IMR-90 (cell line): Measurements from ENCODE around the gene ARHGAP12. TPM values are rescaled to one million over a fixed set of nuclear protein-coding genes. Genes with fewer than 3 reads are reported as not detected.

Source experiments
- ATAC-seq: fragments of 200-7000 bp; cut with Tn5 transposase; 2 replicates; pipeline ENCODE4 v1.9.1; 2020; ENCODE audit warnings: low read depth, mild to moderate bottlenecking, moderate library complexity
- BruUV-seq: library from RNA; stranded (reverse); fragments of 400-500 nt; replicated peaks from 2 replicates; lab custom pipeline; 2021; lab: Mats Ljungman, UMichigan
- CTCF ChIA-PET: fragments of 300-600 bp; formaldehyde crosslinking; extraction: SDS; loops from one replicate; lab custom pipeline; 2021; ENCODE audit warnings: antibody characterized with exemption; lab: Yijun Ruan, JAX
- POLR2A ChIA-PET: fragments of 300-600 bp; sonication (Branson Sonifier 250); formaldehyde crosslinking; loops from one replicate; lab custom pipeline; 2022; ENCODE audit warnings: antibody characterized with exemption; ENCODE audit not compliant: unreplicated experiment; lab: Charles Lee
- DNase-seq: peaks from one replicate; pipeline ENCODE4 v3.0.0; 2013
- H2AFZ ChIP-seq: replicated peaks from 2 replicates; pipeline ENCODE3; 2013; ENCODE audit warnings: low read length, mild to moderate bottlenecking; ENCODE audit not compliant: poor library complexity
- H2AK5ac ChIP-seq: 2 replicates; pipeline ENCODE4 v1.6.1; 2013; ENCODE audit warnings: low read depth, low read length, inconsistent platforms
- H2AK9ac ChIP-seq: replicated peaks from 2 replicates; pipeline ENCODE3; 2013; ENCODE audit warnings: mild to moderate bottlenecking, low read depth, low read length, moderate library complexity; ENCODE audit not compliant: poor library complexity
- H2BK120ac ChIP-seq: 2 replicates; pipeline ENCODE4 v1.6.1; 2013; ENCODE audit warnings: low read depth, low read length, inconsistent platforms
- H2BK15ac ChIP-seq: 3 replicates; pipeline ENCODE4 v1.6.1; 2013; ENCODE audit warnings: low read depth, low read length, inconsistent platforms
- H2BK20ac ChIP-seq: 2 replicates; pipeline ENCODE4 v1.6.1; 2013; ENCODE audit warnings: low read depth, mild to moderate bottlenecking, inconsistent platforms, low read length, moderate library complexity
- H2BK5ac ChIP-seq: 2 replicates; pipeline ENCODE4 v1.6.1; 2013; ENCODE audit warnings: mild to moderate bottlenecking, low read depth, low read length, inconsistent platforms; ENCODE audit not compliant: poor library complexity, severe bottlenecking
- H3K14ac ChIP-seq: replicated peaks from 2 replicates; pipeline ENCODE4 v1.6.1; 2013; ENCODE audit warnings: low read depth, low read length, inconsistent platforms
- H3K18ac ChIP-seq: 2 replicates; pipeline ENCODE4 v1.6.1; 2013; ENCODE audit warnings: low read depth, low read length, control low read depth
- H3K23ac ChIP-seq: 2 replicates; pipeline ENCODE4 v1.6.1; 2013; ENCODE audit warnings: low read depth, low read length, inconsistent platforms
- H3K27ac ChIP-seq: 2 replicates; pipeline ENCODE4 v1.5.1; 2013; ENCODE audit warnings: mild to moderate bottlenecking, control low read depth, low read length; ENCODE audit not compliant: insufficient read depth
- H3K27me3 ChIP-seq: 2 replicates; pipeline ENCODE4 v1.6.1; 2013; ENCODE audit warnings: low read length; ENCODE audit not compliant: control insufficient read depth, insufficient read depth
- H3K36me3 ChIP-seq: 2 replicates; pipeline ENCODE4 v1.6.1; 2013; ENCODE audit warnings: low read length, mixed read lengths; ENCODE audit not compliant: control insufficient read depth, insufficient read depth
- H3K4ac ChIP-seq: 2 replicates; pipeline ENCODE4 v1.6.1; 2013; ENCODE audit warnings: low read depth, low read length, inconsistent platforms
- H3K4me1 ChIP-seq: 2 replicates; pipeline ENCODE4 v1.6.1; 2013; ENCODE audit warnings: low read length, mixed read lengths; ENCODE audit not compliant: control insufficient read depth, insufficient read depth
- H3K4me2 ChIP-seq: 2 replicates; pipeline ENCODE4 v1.6.1; 2013; ENCODE audit warnings: low read depth, mild to moderate bottlenecking, control low read depth, low read length, moderate library complexity
- H3K4me3 ChIP-seq: 2 replicates; pipeline ENCODE4 v1.5.1; 2013; ENCODE audit warnings: low read depth, mild to moderate bottlenecking, control low read depth, low read length, moderate library complexity; ENCODE audit not compliant: insufficient read depth
- H3K56ac ChIP-seq: 2 replicates; pipeline ENCODE4 v1.6.1; 2013; ENCODE audit warnings: low read length, inconsistent platforms; ENCODE audit not compliant: insufficient read depth; ENCODE audit errors: extremely low read depth
- H3K79me1 ChIP-seq, 2 experiments: 2 replicates each; pipeline ENCODE4 v1.6.1; 2013; ENCODE audit warnings: low read length in 2 of 2, inconsistent platforms in 1 of 2, low read depth in 1 of 2
- H3K9ac ChIP-seq: 2 replicates; pipeline ENCODE4 v1.6.1; 2013; ENCODE audit warnings: low read depth, low read length, control low read depth
- H3K9me1 ChIP-seq: 2 replicates; pipeline ENCODE4 v1.6.1; 2013; ENCODE audit warnings: low read length, inconsistent platforms; ENCODE audit not compliant: insufficient read depth
- H3K9me3 ChIP-seq: 2 replicates; pipeline ENCODE4 v1.6.1; 2013; ENCODE audit warnings: low read length; ENCODE audit not compliant: control insufficient read depth, insufficient read depth
- H4K20me1 ChIP-seq: 2 replicates; pipeline ENCODE4 v1.6.1; 2013; ENCODE audit warnings: low read length, inconsistent platforms; ENCODE audit not compliant: insufficient read depth
- H4K5ac ChIP-seq: 2 replicates; pipeline ENCODE4 v1.6.1; 2013; ENCODE audit warnings: mild to moderate bottlenecking, low read depth, low read length, control low read depth
- H4K8ac ChIP-seq, 2 experiments: 2 replicates each; pipeline ENCODE4 v1.6.1; 2013; ENCODE audit warnings: low read depth in 2 of 2, low read length in 2 of 2, control low read depth in 1 of 2, inconsistent platforms in 1 of 2
- H4K91ac ChIP-seq: 2 replicates; pipeline ENCODE4 v1.6.1; 2013; ENCODE audit warnings: low read depth, low read length, inconsistent platforms; ENCODE audit not compliant: insufficient read depth
- BHLHE40 ChIP-seq: fragments of 150-350 bp; IDR thresholded peaks from 2 replicates; pipeline ENCODE4 v1.6.1; 2016; ENCODE audit warnings: mild to moderate bottlenecking, low read depth, low read length
- CEBPB ChIP-seq: IDR thresholded peaks from 2 replicates; pipeline ENCODE4 v1.6.1; 2012; ENCODE audit warnings: low read depth, low read length, improper control_type of control experiment
- CHD1 ChIP-seq: IDR thresholded peaks from 2 replicates; pipeline ENCODE4 v1.6.1; 2012; ENCODE audit warnings: low read depth, low read length, improper control_type of control experiment
- CTCF ChIP-seq: conservative IDR thresholded peaks from 2 replicates; pipeline ENCODE4 v1.5.1; 2012; ENCODE audit warnings: mild to moderate bottlenecking, low read depth, low read length, improper control_type of control experiment
- ELK1 ChIP-seq: fragments of 150-350 bp; IDR thresholded peaks from 2 replicates; pipeline ENCODE4 v1.6.1; 2016; ENCODE audit warnings: low read depth, mild to moderate bottlenecking, low read length, moderate library complexity, borderline replicate concordance
- FOS ChIP-seq: fragments of 150-350 bp; IDR thresholded peaks from 2 replicates; pipeline ENCODE4 v1.6.1; 2016; ENCODE audit warnings: low read depth, low read length
- MAZ ChIP-seq: IDR thresholded peaks from 2 replicates; pipeline ENCODE4 v1.6.1; 2012; ENCODE audit warnings: low read depth, mild to moderate bottlenecking, low read length, improper control_type of control experiment, moderate library complexity, borderline replicate concordance
- NFE2L2 ChIP-seq: fragments of 150-350 bp; IDR thresholded peaks from 2 replicates; pipeline ENCODE4 v1.6.1; 2016; ENCODE audit warnings: low read depth, mild to moderate bottlenecking, low read length
- RAD21 ChIP-seq: IDR thresholded peaks from 2 replicates; pipeline ENCODE4 v1.6.1; 2012; ENCODE audit warnings: low read length, improper control_type of control experiment
- RCOR1 ChIP-seq: IDR thresholded peaks from 2 replicates; pipeline ENCODE4 v1.6.1; 2012; ENCODE audit warnings: mild to moderate bottlenecking, low read length, improper control_type of control experiment; ENCODE audit not compliant: insufficient replicate concordance
- WGBS, 2 experiments: methylation state at CpG; one replicate each; pipeline versions ENCODE4 v1.1.5 to v1.1.7; 2013; ENCODE audit warnings: missing lambda C conversion rate in 2 of 2; ENCODE audit not compliant: insufficient read length in 1 of 2; ENCODE audit errors: extremely low coverage in 2 of 2; 5-methylcytosine and 5-hydroxymethylcytosine counted together
- dilution Hi-C: fragments of 300-500 bp; cut with HindIII; formaldehyde crosslinking; loops from one replicate; pipeline ENCODE4 v1.14.3; 2018; ENCODE audit warnings: low sequenced_read_pairs; ENCODE audit not compliant: unreplicated experiment
- in situ Hi-C: fragments of 300-500 bp; cut with MboI; formaldehyde crosslinking; loops from 3 replicates; pipeline ENCODE4 v1.14.3; 2019; ENCODE audit warnings: low sequenced_read_pairs, inconsistent platforms, mixed read lengths
- intact Hi-C: fragments of 100-400 bp; cut with micrococcal nuclease; formaldehyde crosslinking; loops from 2 replicates; pipeline ENCODE4 v1.10.0; 2022
- polyA plus RNA-seq, 3 experiments: library from polyadenylated mRNA; depleted of rRNA; stranded (reverse); fragments of >200 nt; gene quantifications; 2 replicates each; pipeline ENCODE4 v1.2.3, GENCODE V29; 2012; ENCODE audit warnings: low replicate concordance in 1 of 3
- total RNA-seq: library from RNA; depleted of rRNA; stranded (reverse); fragments of >200 nt; gene quantifications from 2 replicates; pipeline ENCODE4 v1.2.3, GENCODE V29; 2012

Gene ARHGAP12
- total and polyA plus RNA-seq, 2 of the 4 experiments (the other 2 are of a cell fraction), result 9.0 to 28.5 TPM

GRCh38 chr10:31930023-31930751 is 1.6 kb upstream of the ARHGAP12 start:
- BruUV-seq, result TSS peak; percentile 51
- H3K9ac ChIP-seq, result peak overlapping the region; percentile 83
- in situ Hi-C loops, result no loop called here

More at GRCh38 chr10:31930023-31930751, 1.6 kb upstream of the ARHGAP12 start:
- Histone ChIP-seq H3K4ac (peak overlapping the region; percentile 51; the same call in 1 of the 2 replicates), H2AFZ (peak overlapping the region; percentile 85), H3K56ac (peak overlapping the region; percentile 69; the same call in 1 of the 2 replicates), H4K91ac (peak overlapping the region; percentile 64; the same call in 1 of the 2 replicates), H4K20me1 (peaks cover 26% of the 10 kb centered on the region), H3K4me2 (peak overlapping the region; percentile 94), H3K36me3 (no peaks in the 10 kb centered on the region), H3K79me1 (peaks cover 17 to 41% of the 10 kb centered on the region in 2 experiments; a peak in 3 of 4 replicates), H2BK120ac (no peak overlapping the region; the same call in 1 of the 2 replicates), H3K14ac (peak overlapping the region; percentile 88), H3K23ac (peak overlapping the region; percentile 93), H3K4me1 (peaks cover 4% of the 10 kb centered on the region), H2AK5ac (no peak overlapping the region), H2AK9ac (no peak overlapping the region), H3K18ac (peak overlapping the region; percentile 87; the same call in 1 of the 2 replicates), H3K9me1 (peaks cover 2% of the 10 kb centered on the region; the same call in 1 of the 2 replicates), H2BK20ac (no peak overlapping the region), H2BK5ac (peak overlapping the region; percentile 72), H4K5ac (peak overlapping the region; percentile 87), H2BK15ac (peak overlapping the region; percentile 24; the same call in 2 of the 3 replicates), H4K8ac (peak overlapping the region; percentile 68 to 81), H3K4me3 (peak overlapping the region; percentile 71), H3K27ac (peak overlapping the region; percentile 36), H3K27me3 (no peaks in the 10 kb centered on the region), H3K9me3 (no peaks in the 10 kb centered on the region)
- ChIA-PET CTCF (interaction anchor here (1.8 to 2.8 kb wide), 2 partner anchors 17 to 68 kb away, joined by 4 to 10 read pairs; no protein-coding TSS in a partner anchor), POLR2A (interaction anchor here (1.3 kb wide), 1 partner anchor 68 kb away, joined by 3 read pairs; no protein-coding TSS in a partner anchor)
- dilution Hi-C loops (no loop called here), intact Hi-C loops (no loop called here)
- ATAC-seq, result no peak
- TF ChIP-seq ELK1 (no peak), RAD21 (no peak), BHLHE40 (no peak), MAZ (no peak), NFE2L2 (no peak), CEBPB (no peak), RCOR1 (no peak), CTCF (no peak), FOS (no peak), CHD1 (no peak)
- 40% methylated on average over 1 of the region's 11 CpGs; no CpG with 5 or more reads in 1 of the 2 experiments for WGBS, 2 experiments
- DNase-seq, result no peak
